NCI-H1436 treated with DMSO at 0.1 percent for 48 hours (cell line): ENCODE measurements around the gene RNF31.

Experiments used
- DNase-seq: peaks from one replicate; lab custom pipeline; 2025; lab: John Stamatoyannopoulos, UW

RNF31 gene

GRCh38 chr14:24137529-24138395, 9.5 kb upstream of the RNF31 start:
- DNase-seq: no peak

GRCh38 chr14:24138396-24139271, 8.7 kb upstream of the RNF31 start:
- no peak for DNase-seq

- DNase-seq: no peak
These were observed 7.9 kb upstream of the RNF31 start for GRCh38 chr14:24139272-24139934.

DNA sequence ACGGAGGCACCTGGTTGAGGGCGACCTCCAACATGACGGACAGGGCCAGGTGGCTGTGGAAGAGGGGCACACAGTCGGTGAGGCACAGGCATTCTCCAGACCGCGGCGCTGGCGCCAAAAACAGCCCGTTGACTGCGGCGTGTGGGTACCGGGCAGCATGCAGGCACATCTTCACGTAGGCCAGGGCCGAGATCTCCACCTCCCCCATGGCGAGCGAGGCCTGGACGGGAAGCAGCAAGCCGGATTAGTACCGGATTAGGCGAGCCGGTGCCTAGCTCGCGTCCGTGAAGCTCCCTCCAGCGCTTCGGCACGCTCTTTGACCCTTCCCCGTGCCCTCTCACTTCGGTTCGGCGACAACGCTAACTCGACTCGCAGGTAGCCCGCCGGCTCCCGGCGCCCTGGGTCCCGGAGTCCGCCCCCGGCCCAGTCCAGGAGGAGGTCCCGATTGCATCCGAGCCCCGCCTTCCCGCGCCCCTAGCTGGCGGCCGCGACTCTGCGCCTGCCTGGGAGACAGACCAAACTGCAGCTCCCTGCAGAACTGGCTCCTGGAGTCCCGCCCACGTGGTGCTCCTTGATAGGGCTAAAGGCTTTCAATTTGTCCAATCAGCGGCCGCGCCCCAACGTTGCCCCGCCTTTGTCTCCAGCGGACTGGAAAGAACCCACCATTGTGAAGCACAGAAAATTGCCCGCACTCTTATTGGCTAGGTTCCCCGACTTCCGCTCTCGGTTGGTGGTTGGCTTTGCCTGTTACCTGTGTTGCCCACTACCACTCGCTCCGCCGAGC, 6.0 kb upstream of the RNF31 start, which contains the start of gene EMC9:
Gene EMC9 (minus strand): TSS at position 495 of the 784 bp plus-strand sequence. CDS start 287 bp downstream, at position 208.
- DNase-seq: peak; percentile 99

DNA sequence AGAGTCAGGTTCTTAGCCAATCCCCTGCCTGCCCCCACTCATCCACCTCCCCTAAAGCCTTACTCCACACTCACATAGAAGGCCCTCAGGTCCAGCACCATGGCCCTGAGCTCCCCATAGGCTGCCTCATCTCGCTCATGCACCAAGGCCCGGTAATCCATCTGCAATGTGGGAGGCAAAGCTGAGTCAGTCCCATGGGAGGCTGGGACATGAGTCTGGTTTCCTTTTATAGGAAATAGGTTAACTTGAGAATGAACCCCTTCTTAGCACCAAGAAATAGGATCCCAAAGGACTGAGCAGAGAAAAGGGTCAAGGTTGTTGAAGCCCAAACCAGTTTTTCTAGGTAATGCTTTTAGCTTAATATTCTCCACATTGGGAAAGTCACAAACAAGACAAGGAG, 3.8 kb upstream of the RNF31 start:
- DNase-seq: no peak

DNA sequence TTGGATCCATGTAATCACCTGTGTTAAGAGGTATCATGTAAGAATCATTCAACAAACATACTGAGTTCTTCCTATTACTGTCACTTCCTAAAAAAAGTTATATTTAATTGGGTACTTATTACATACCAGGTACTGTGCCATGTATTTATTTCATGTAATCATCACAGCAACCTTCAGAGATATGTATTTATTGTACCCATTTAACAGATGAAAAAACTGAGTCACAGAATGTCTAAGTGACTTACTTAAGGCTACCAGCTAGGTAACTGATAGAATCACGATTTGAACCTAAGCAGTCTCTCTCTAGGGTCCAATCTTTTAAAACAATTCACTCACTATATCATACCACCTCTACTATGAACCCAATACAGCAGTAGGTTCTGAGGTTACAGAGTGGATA, 2.8 kb upstream of the RNF31 start:
- DNase-seq: no peak

DNA sequence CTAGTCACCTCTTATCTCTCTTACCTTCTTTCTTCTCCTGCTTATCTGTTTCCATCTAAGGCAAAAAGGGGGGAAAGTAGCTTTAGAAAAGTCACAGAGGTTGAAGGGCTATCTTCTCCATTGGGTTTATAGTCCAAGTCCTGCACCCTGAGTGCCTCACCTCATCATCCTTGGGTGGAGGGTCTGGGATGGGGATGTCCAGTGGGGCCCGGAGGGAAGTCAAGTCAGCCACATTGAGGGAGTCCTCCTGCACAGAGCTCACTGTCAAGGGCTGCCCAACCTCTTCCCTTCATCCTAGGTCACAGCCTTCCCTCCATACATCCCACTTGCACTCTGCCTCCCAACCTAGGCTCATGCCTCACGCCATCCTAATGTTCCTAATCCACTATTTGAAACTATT, 2.1 kb upstream of the RNF31 start:
- no peak for DNase-seq

GRCh38 chr14:24145690-24146452, 1.4 kb upstream of the RNF31 start:
- no peak for DNase-seq

GRCh38 chr14:24146453-24146977, 783 bp upstream of the RNF31 start, which contains the start of gene PSME2:
TSS of gene PSME2 (minus strand) at chr14:24146610. CDS start at chr14:24146581, 29 bp downstream.
- peak; percentile 87 for DNase-seq

DNA sequence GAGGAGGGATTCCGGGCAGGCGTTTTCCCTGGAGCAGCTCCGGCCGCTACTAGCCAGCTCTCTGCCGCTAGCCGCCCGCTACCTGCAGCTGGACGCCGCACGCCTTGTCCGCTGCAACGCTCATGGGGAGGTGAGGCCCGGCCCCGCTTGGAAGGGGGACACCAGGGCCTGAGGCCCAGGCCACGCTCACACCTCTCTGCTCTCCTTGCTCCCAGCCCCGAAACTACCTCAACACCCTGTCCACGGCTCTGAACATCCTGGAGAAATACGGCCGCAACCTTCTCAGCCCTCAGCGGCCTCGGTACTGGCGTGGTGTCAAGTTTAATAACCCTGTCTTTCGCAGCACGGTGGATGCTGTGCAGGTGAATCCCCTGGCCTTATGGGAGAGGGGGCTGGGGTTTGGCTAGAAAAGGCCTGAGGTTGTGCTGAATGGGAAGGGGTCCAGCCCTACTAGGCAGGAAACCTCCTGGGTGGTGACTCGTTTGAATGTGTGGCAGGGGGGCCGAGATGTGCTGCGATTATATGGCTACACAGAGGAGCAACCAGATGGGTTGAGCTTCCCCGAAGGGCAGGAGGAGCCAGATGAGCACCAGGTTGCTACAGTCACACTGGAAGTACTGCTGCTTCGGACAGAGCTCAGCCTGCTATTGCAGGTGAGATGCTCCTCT, 597 bp downstream of the RNF31 start:
- DNase-seq: no peak

- no peak for DNase-seq
These were observed 2.1 kb downstream of the RNF31 start for GRCh38 chr14:24149302-24149969.

DNA sequence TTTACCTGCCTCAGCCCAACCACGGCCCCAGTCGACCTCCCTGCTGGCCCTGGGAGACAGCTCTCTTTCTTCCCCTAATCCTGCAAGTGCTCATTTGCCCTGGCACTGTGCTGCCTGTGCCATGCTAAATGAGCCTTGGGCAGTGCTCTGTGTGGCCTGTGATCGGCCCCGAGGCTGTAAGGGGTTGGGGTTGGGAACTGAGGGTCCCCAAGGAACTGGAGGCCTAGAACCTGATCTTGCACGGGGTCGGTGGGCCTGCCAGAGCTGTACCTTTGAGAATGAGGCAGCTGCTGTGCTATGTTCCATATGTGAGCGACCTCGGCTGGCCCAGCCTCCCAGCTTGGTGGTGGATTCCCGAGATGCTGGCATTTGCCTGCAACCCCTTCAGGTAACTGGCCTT, 2.8 kb downstream of the RNF31 start:
- no peak for DNase-seq

GRCh38 chr14:24150567-24150966, 3.3 kb downstream of the RNF31 start:
- no peak for DNase-seq

DNA sequence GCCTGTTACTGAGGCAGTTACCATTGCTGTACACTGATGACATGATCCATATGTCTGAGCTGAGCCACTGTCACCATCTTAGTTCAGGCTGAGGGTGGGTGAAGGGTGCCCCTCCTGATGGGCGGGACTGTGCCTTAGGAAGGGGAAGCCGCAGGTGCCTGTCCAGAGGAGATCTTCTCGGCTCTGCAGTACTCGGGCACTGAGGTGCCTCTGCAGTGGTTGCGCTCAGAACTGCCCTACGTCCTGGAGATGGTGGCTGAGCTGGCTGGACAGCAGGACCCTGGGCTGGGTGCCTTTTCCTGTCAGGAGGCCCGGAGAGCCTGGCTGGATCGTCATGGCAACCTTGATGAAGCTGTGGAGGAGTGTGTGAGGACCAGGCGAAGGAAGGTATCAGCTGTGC, 3.7 kb downstream of the RNF31 start:
- DNase-seq: no peak

GRCh38 chr14:24151404-24152080, 4.2 kb downstream of the RNF31 start:
- DNase-seq: no peak

DNA sequence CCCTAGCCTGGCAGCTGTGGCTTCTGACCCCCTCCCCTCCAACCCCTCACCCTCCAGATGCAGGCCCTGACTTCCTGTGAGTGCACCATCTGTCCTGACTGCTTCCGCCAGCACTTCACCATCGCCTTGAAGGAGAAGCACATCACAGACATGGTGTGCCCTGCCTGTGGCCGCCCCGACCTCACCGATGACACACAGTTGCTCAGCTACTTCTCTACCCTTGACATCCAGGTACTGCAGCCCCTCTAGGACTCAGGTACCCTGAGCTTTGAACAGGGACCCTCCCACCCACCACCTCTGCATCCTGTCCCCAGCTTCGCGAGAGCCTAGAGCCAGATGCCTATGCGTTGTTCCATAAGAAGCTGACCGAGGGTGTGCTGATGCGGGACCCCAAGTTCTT, 7.8 kb downstream of the RNF31 start:
- no peak for DNase-seq

DNA sequence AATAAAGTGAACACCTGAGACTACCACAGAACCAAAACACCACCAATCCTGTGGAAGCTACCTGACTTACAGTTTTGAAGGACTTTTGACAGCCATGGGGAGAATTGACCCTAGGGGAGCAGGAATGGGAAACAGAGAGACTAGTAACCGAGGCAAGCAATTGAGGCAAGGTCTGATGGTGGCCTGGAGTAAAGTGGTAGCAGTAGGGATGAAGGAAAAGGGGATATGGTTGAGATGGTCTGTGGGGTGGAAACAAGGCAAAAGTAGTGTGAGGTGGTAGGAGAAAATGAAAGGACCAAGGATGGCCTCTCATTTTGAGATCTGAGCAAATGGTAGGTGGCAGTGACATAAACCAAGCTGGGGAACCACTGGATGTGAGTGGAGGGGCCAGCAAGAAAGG, 9.5 kb downstream of the RNF31 start:
- no peak for DNase-seq

DNA sequence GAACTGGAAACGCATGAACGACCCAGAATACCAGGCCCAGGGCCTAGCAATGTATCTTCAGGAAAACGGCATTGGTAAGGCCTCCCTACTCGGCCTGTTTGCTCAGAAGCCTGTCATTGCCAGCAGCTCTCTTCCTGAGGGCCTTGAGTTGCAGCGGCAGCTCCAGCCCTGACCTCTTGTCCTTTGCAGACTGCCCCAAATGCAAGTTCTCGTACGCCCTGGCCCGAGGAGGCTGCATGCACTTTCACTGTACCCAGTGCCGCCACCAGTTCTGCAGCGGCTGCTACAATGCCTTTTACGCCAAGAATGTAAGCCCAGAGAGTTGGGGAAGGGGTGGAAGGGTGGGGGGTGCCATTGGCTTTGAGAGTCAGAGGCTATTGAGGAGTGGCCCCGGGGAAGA, 10.0 kb downstream of the RNF31 start:
- no peak for DNase-seq
